NB4 (cell line): ENCODE measurements around the gene MEX3A.

Source experiments
- CTCF ChIP-seq: IDR thresholded peaks from one replicate; pipeline ENCODE4 v1.5.1; 2012; ENCODE audit warnings: low read depth, low read length
- MYC ChIP-seq: IDR thresholded peaks from 2 replicates; pipeline ENCODE4 v1.6.1; 2011; ENCODE audit warnings: low read depth, low read length
- POLR2A ChIP-seq: IDR thresholded peaks from 2 replicates; pipeline ENCODE4 v1.6.1; 2011; ENCODE audit warnings: mild to moderate bottlenecking; ENCODE audit not compliant: insufficient read length; ENCODE audit errors: extremely low read depth

DNA sequence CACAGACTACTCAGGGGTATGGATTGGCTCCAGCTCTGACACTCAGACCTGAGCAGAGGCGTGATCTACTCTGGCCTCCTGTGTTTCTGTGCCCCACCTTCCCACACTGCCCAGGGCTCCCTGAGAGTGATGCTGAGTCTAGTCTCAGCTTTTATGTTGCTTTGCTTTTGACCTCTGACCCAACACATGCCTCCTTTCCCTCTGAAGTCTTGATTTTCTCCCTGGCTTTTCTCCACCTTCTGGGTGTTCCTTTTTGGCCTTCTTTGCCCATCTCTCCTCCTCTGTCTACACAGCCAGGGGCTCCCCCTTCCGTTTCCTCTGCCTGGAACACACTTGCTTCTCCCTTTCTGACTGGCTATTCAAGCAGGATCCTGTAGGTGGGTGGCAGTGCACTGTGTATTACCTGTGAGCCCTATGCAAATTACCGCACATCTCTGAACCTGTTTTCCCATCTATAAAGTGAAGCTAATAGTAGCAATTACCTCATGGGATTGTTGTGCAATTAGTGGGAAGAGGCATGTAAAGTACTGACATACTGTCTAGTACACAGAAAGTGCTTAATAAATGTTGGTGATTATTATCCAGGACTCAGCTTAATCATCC lies 13.7 kb upstream of the MEX3A start:
- TF ChIP-seq POLR2A = no peak
- TF ChIP-seq CTCF = no peak
- TF ChIP-seq MYC = no peak
